Neuron (in vitro differentiated cells): Measurements from ENCODE around the gene TESK1.
A peak's percentile ranks its signal among the peaks of the same experiment; 100 is the strongest.

ENCODE experiments used
- H2AFZ ChIP-seq: one replicate; pipeline ENCODE4 v1.6.1; 2013; ENCODE audit warnings: low read depth, mild to moderate bottlenecking, inconsistent platforms, low read length, moderate library complexity
- H3K27me3 ChIP-seq: one replicate; pipeline ENCODE4 v1.6.1; 2013; ENCODE audit warnings: low read length; ENCODE audit not compliant: insufficient read depth
- H3K36me3 ChIP-seq: one replicate; pipeline ENCODE4 v1.6.1; 2013; ENCODE audit warnings: low read length; ENCODE audit not compliant: insufficient read depth
- H3K4me1 ChIP-seq: one replicate; pipeline ENCODE4 v1.6.1; 2013; ENCODE audit warnings: low read length; ENCODE audit not compliant: insufficient read depth
- H3K4me3 ChIP-seq: 2 replicates; pipeline ENCODE4 v1.5.1; 2013; ENCODE audit warnings: mild to moderate bottlenecking, low read length, moderate library complexity
- H3K9me3 ChIP-seq: one replicate; pipeline ENCODE4 v1.6.1; 2013; ENCODE audit warnings: low read length

The TESK1 gene, protein sequence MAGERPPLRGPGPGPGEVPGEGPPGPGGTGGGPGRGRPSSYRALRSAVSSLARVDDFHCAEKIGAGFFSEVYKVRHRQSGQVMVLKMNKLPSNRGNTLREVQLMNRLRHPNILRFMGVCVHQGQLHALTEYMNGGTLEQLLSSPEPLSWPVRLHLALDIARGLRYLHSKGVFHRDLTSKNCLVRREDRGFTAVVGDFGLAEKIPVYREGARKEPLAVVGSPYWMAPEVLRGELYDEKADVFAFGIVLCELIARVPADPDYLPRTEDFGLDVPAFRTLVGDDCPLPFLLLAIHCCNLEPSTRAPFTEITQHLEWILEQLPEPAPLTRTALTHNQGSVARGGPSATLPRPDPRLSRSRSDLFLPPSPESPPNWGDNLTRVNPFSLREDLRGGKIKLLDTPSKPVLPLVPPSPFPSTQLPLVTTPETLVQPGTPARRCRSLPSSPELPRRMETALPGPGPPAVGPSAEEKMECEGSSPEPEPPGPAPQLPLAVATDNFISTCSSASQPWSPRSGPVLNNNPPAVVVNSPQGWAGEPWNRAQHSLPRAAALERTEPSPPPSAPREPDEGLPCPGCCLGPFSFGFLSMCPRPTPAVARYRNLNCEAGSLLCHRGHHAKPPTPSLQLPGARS

DNA sequence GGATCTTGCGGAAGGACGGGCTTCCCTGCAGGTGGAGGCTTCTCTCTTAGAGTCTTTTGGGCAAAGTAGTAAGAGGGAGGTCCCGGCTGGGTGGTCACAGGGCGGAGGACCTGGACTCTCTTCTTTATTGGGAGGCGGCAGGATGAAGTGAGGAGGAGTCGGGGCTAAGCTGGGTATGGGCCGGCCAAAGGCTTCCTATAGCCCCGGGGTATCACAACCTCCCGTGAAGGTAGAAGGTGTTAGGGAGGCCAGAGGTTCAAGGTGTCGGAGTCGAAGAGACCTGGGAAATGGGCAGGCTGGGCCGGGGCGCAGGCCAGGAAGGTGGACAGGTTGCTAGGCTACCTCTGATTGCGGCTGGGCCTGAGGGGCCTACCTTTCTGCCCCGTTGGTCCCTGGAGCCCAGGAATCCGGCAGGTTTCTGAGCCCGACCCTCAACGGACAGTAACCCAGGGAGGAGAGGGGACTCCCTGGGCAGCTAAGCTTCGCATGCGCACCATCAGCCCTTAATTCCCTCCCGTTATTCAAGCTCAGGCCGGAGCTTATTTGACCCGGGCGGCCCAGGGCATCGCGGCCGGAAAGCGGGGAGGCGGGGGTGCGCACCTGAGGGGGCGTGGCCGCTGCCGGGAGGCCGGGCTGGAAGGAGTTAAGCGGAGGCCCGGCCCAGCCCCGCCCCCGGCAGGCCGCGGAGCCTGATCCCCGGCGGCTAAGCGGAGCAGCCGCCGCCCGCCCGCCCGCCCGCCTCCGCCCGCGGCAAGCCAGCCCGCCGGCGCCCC, at the start of gene TESK1:
TESK1 (plus strand) TSS at position 685 of the 773 bp plus-strand sequence. CDS start 358 bp downstream, outside the sequence.
- Histone ChIP-seq H3K9me3 (no peaks in the 10 kb centered on the region), H3K27me3 (no peaks in the 10 kb centered on the region), H3K4me1 (peaks cover 18% of the 10 kb centered on the region), H3K4me3 (peak within 1 kb of the TSS; percentile 59), H2AFZ (peak within 1 kb of the TSS; percentile 55), H3K36me3 (peaks cover 17% of the 10 kb centered on the region)

DNA sequence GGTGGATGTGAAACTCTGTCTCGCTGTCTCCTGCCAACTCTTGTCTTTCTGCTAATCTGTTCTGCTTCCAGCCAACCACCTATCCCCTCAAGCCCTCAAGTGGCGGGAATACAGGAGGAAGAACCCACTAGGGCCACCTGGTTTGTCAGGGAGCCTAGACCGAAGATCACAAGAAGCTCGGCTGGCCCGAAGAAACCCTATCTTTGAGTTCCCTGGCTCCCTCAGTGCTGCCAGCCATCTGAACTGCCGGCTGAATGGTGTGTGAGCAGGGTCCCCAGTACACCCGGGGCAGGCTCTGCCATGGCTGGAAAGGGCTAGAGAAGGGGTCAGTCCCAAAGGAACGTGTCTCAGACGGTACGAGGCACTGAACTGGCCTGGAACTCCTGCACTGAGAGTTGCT, 49.2 kb upstream of the TESK1 start:
- Histone ChIP-seq H3K27me3 (no peaks in the 10 kb centered on the region), H3K4me3 (no peak overlapping the region), H3K9me3 (no peaks in the 10 kb centered on the region), H3K36me3 (peaks cover 35% of the 10 kb centered on the region), H3K4me1 (peaks cover 5% of the 10 kb centered on the region), H2AFZ (no peak overlapping the region)

DNA sequence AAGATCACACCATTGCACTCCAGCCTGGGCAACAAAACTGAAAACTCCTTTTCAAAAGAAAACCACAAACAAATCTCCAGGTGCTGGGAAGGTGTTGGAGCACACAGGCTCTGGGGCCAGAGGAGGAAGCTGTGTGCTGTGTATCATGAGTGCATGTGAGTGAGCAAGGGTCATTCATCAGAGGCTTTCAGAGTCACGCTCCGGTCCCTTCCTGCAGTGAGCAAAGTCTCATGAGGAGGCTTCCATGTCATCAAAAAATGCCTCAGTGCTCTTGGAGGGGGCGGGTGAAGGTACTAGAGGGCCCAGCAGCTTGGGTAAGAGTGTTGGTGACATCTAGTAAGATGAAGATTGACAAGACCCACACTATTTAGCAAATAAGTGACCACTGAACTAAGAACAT, 48.3 kb upstream of the TESK1 start:
- H3K27me3 ChIP-seq, result no peaks in the 10 kb centered on the region
- H3K4me1 ChIP-seq, result peaks cover 5% of the 10 kb centered on the region
- no peak overlapping the region for H2AFZ ChIP-seq
- H3K36me3 ChIP-seq, result peaks cover 35% of the 10 kb centered on the region
- H3K4me3 ChIP-seq, result no peak overlapping the region
- no peaks in the 10 kb centered on the region for H3K9me3 ChIP-seq

DNA sequence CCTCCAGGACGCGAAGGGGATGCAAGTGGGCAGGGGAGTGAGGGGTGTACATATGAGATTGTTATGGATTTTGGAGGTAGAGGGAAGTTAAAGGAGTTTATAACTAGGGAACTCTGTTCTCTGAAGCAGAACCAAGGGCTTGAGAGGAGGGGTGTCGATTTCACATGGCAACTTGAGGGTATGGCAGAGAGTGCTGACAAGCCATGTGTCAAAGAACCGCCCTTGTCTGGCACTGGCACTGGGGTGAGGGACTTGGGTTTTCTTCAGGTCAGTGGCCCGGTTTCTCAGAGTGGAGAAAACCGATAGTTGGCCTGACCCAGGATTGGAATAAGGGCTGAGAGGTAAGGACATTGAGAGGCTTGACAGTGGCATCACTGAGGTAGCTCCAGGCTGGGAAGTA, 47.7 kb upstream of the TESK1 start:
- peaks cover 5% of the 10 kb centered on the region for H3K4me1 ChIP-seq

DNA sequence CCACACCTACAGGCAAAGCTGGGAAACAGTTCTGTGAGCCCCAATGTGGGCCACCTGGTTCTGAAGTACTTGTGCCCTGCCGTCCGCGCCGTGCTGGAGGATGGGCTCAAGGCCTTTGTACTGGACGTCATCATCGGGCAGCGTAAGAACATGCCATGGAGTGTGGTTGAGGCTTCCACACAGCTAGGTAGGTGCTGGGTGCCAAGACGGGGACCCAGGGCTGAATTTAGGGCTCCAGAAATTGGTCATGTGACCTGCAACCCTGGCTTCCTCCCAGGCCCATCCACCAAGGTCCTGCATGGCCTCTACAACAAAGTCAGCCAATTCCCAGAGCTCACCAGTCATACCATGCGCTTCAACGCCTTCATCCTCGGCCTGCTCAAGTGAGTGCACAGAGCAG, 46.9 kb upstream of the TESK1 start:
- Histone ChIP-seq H3K27me3 (no peaks in the 10 kb centered on the region), H3K4me3 (no peak overlapping the region), H3K9me3 (no peaks in the 10 kb centered on the region), H2AFZ (no peak overlapping the region), H3K4me1 (peaks cover 5% of the 10 kb centered on the region), H3K36me3 (peaks cover 37% of the 10 kb centered on the region)

More for the DNA sequence above, 47.7 kb upstream of the TESK1 start:
- Histone ChIP-seq H3K4me3 (no peak overlapping the region), H3K9me3 (no peaks in the 10 kb centered on the region), H3K36me3 (peaks cover 35% of the 10 kb centered on the region), H3K27me3 (no peaks in the 10 kb centered on the region), H2AFZ (no peak overlapping the region)

DNA sequence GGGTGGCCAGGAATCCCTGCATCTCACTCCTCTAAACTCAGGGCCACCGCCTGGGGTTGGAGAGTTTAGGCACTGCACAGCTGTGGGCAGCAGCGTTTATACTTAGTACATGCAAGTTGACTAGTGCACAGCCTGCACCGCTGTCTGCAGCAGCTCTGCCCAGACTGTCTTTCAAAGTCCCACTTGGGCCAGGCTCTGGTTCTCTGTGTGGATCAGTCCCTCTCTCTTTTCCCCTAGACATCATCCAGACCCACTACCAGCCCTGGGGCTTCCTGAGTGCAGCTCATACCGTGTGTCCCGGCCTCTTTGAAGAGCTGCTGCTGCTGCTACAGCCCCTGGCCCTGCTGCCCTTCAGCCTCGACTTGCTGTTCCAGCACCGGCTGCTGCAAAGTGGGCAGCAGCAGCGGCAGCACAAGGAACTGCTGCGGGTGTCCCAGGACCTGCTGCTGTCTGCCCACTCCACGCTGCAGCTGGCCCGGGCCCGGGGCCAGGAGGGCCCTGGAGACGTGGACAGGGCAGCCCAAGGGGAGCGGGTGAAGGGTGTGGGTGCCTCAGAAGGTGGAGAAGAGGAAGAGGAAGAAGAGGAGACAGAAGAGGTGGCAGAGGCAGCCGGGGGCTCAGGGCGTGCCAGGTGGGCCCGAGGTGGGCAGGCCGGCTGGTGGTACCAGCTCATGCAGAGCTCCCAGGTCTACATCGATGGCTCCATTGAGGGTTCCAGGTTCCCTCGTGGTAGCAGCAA, 45.1 kb upstream of the TESK1 start:
- peaks cover 37% of the 10 kb centered on the region for H3K36me3 ChIP-seq
- H2AFZ ChIP-seq, result no peak overlapping the region
- H3K9me3 ChIP-seq, result no peaks in the 10 kb centered on the region
- H3K27me3 ChIP-seq, result no peaks in the 10 kb centered on the region
- no peaks in the 10 kb centered on the region for H3K4me1 ChIP-seq
- H3K4me3 ChIP-seq, result no peak overlapping the region

DNA sequence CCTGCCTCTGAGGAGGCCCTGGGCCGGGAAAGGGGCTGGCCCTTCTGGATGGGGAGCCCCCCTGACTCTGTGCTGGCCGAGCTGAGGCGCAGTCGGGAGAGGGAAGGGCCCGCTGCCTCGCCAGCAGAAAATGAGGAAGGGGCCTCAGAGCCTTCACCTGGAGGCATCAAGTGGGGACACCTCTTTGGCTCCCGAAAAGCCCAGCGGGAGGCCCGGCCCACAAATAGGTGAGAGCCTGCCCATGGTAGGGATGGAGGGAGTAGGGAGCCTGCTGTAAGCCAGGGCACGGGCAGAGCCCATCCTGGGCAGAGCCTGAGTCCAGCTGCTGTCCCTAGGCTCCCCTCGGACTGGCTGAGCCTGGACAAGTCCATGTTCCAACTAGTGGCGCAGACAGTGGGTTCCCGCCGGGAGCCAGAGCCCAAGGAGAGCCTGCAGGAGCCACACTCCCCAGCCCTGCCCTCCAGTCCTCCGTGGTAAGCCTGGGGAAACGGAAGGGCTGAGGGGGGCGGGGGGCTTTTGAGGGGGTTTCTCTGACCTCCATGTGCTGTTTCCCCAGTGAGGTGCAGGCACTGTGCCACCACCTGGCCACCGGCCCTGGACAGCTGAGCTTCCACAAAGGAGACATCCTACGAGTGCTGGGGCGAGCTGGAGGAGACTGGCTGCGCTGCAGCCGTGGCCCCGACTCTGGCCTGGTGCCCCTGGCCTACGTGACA, 44.3 kb upstream of the TESK1 start:
- Histone ChIP-seq H3K4me1 (no peaks in the 10 kb centered on the region), H3K36me3 (peaks cover 29% of the 10 kb centered on the region)

DNA sequence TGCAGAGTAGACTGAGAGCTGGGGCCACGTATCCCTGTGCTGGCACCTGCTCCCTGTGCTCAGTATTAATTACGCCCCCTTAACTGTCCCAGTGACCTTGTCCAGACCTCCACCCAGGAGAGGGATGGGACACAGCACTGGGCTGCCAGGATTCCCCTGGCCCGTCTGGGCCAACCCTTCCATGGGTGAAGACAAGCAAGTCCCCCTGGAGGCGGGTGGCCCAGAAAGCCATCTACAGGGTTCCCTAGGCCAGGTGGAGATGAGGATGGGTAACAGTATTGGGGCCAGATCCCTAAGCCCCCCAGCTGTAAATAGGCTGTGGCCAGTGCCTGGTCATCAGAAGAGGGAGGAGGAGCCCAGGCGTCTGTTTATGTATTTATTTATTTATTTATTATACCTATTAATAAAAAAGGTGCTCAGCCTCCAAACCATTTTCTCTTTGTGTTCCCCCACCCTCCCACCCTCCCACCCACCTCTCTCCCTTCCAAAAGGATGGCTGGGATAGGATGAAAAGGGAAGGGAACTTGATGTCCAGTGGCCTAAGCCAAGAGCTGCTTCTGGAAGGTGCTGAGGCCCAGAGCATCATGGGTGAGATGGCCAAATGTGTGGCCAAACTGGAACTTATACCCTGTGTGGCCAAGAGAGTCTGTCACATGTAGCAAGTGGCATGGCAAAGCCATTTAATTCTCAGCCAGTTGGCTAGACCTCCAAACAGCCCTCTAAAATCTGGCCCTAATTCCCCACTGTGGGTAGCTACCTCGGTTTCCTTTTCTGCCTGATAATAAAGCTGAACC, 43.4 kb upstream of the TESK1 start:
- Histone ChIP-seq H3K36me3 (peaks cover 23% of the 10 kb centered on the region), H3K4me1 (no peaks in the 10 kb centered on the region), H3K4me3 (no peak overlapping the region), H3K27me3 (no peaks in the 10 kb centered on the region), H3K9me3 (no peaks in the 10 kb centered on the region), H2AFZ (no peak overlapping the region)

More for the DNA sequence above, 44.3 kb upstream of the TESK1 start:
- H3K27me3 ChIP-seq, result no peaks in the 10 kb centered on the region
- no peaks in the 10 kb centered on the region for H3K9me3 ChIP-seq
- no peak overlapping the region for H3K4me3 ChIP-seq
- no peak overlapping the region for H2AFZ ChIP-seq

DNA sequence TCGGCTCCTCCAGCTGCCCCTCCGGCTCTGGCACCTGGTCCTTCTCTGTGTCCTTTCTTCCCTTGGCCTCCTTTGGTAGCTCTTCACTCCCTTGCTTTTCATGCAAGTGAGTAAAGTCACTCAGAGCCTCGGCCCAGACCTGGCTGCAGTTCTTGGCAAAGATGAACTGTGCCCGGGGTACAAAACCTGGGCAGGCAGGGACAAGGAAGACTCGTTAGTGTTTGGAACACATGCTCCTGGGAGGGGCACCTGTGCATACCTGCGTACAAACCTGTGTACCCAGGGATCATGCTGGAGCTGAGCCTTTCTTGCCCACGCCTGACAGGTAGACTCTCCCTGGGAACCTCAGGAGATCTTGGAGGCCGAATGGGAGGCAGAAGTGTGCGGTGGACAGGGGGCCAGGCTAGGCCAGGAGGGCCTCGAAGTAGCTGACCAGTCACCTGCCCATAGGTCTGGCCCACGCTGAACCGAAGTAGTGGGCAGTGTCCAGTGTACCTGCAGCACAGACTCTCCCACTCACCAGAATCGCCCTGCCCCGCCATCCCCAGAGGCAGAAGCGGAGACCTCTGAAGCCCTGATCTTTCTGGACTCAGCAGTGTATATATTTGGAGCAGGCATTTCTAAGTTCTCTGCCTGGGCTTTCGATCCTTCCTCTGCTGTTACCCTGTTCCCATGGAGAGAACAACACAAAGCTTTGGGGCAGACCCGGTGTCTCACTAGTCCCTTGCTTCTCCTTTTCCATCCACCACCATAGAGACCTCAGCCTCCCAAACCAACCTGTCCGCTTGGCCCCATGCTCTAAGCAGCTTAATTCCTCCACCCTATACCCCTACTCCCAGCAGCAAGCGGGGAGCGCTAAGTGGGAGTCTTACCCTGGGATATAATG, 41.9 kb upstream of the TESK1 start:
- peaks cover 12% of the 10 kb centered on the region for H3K36me3 ChIP-seq
- no peaks in the 10 kb centered on the region for H3K9me3 ChIP-seq
- no peak overlapping the region for H2AFZ ChIP-seq
- no peak overlapping the region for H3K4me3 ChIP-seq
- no peaks in the 10 kb centered on the region for H3K4me1 ChIP-seq
- no peaks in the 10 kb centered on the region for H3K27me3 ChIP-seq

DNA sequence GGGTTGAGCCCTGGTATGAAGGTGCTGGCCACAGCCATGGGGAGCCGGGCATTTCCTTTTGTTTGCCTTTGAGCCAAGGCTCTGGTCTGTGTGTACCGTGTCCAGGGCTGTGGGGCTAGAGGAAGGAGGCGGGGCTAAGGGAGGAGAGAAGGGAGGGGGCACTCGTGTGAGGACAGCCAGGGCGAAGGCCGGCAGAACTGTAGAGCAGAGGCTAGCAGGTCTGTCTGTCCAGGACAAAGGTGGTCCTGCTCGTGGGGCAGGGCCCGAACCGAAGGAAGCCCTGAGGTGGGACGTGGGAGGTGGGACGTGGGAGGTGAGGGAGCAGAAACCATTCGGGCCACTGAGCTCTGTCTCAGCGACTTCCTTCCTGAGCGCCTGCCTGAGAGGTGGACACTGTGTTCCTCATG, 41.3 kb upstream of the TESK1 start:
- H3K4me3 ChIP-seq, result no peak overlapping the region
- no peak overlapping the region for H2AFZ ChIP-seq
- no peaks in the 10 kb centered on the region for H3K9me3 ChIP-seq
- H3K36me3 ChIP-seq, result peaks cover 6% of the 10 kb centered on the region
- no peaks in the 10 kb centered on the region for H3K4me1 ChIP-seq
- H3K27me3 ChIP-seq, result no peaks in the 10 kb centered on the region

DNA sequence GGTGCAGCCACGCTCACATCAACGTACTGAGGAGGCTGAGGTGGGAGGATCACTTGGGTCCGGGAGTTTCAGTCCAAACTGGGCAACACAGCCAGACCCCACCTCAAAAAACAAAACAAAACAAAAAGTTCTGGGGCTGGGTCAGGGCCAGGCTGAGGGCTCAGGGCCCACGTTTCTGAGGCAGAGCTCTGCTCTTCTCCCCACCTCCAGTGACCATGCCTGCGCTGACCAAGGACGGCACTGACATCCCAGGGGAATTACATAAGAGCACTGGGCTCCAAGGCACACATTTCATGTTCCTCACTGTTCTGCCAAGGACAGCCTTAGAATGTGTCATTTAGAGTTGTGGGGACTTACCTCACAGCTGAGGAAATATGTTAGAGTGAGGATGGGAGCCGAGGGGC, 40.4 kb upstream of the TESK1 start:
- Histone ChIP-seq H2AFZ (no peak overlapping the region), H3K4me1 (no peaks in the 10 kb centered on the region), H3K4me3 (no peak overlapping the region), H3K36me3 (peaks cover 2% of the 10 kb centered on the region), H3K27me3 (no peaks in the 10 kb centered on the region), H3K9me3 (no peaks in the 10 kb centered on the region)
